Spleen (tissue), 7 donors: ENCODE data around the gene LNX2.

Experiments
- CTCF ChIP-seq, 11 experiments: fragments of 200-600 bp in 7 of 11; fragments of 450-650 bp in 4 of 11; sonication (generic) in 4 of 11; IDR thresholded peaks in 8 of 11; conservative IDR thresholded peaks in 3 of 11; 1 replicate in 7 of 11; 2 replicates in 4 of 11; pipeline versions ENCODE4 v1.4.0 to v1.8.0; 2016 to 2021; ENCODE audit warnings: antibody characterized with exemption in 11 of 11, inconsistent platforms in 4 of 11, mild to moderate bottlenecking in 1 of 11
- POLR2A ChIP-seq, 3 donors: fragments of 450-650 bp; IDR thresholded peaks; one replicate each; pipeline ENCODE4 v1.5.1; 2017; ENCODE audit warnings: antibody characterized with exemption in 3 of 3, mild to moderate bottlenecking in 1 of 3
- donor health status: DM: no; HTN: no; CAD: no; lungs with moderate emphysema.
- donor health status: DM: no; HTN: no; CAD: no.
- donor health status: DM: no; HTN: no; CAD: no.

- no peak for TF ChIP-seq POLR2A (IDR thresholded peaks at IDR 0.05)
- TF ChIP-seq CTCF (IDR thresholded peaks at IDR 0.05 in 8 of 11, conservative IDR thresholded peaks at IDR 0.05 in 3 of 11) = no peak
Measured at GRCh38 chr13:27658546-27658945, 38.2 kb upstream of the LNX2 start.
